ENCODE data around the gene SNX13. TPM values are rescaled to one million over a fixed set of nuclear protein-coding genes. Genes with fewer than 3 reads are reported as not detected.

The SNX13 gene
- total RNA-seq, 1 donor: 59.7 TPM

DNA sequence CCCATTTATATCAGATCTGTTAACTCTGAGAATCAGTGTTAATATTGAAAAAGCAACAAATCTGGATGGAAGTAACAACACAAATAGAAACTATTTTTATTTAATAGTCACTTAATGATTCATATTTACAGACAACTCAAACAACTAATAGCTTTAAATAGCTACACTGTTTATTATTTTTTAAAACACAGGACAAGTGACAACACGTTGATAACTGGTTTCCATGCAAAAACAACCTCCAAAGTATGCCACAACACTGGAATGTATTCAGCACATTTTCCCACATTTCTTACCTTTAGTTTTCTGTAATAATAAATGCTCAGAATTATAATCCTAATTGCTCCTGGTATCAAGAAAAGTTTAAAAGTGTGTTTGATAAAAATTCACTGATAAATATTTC, 4.0 kb downstream of the SNX13 start:
- no peak overlapping the region for H3K27ac ChIP-seq (ENCODE audit: low read depth, low read length)
- H3K27me3 ChIP-seq (ENCODE audit: insufficient read depth, low read length): no peaks in the 10 kb centered on the region
- no peak for DNase-seq (ENCODE audit: insufficient read length, low spot score, missing footprints)
- no peak overlapping the region for H2AFZ ChIP-seq (ENCODE audit: low read length)
- H3K9me3 ChIP-seq (ENCODE audit: low read depth, low read length): no peaks in the 10 kb centered on the region
- H3K79me2 ChIP-seq (ENCODE audit: insufficient read depth, low read length): peaks cover 94% of the 10 kb centered on the region
- H3K4me3 ChIP-seq (ENCODE audit: insufficient read depth, low read length): no peak overlapping the region
- TF ChIP-seq, protein P1, sequence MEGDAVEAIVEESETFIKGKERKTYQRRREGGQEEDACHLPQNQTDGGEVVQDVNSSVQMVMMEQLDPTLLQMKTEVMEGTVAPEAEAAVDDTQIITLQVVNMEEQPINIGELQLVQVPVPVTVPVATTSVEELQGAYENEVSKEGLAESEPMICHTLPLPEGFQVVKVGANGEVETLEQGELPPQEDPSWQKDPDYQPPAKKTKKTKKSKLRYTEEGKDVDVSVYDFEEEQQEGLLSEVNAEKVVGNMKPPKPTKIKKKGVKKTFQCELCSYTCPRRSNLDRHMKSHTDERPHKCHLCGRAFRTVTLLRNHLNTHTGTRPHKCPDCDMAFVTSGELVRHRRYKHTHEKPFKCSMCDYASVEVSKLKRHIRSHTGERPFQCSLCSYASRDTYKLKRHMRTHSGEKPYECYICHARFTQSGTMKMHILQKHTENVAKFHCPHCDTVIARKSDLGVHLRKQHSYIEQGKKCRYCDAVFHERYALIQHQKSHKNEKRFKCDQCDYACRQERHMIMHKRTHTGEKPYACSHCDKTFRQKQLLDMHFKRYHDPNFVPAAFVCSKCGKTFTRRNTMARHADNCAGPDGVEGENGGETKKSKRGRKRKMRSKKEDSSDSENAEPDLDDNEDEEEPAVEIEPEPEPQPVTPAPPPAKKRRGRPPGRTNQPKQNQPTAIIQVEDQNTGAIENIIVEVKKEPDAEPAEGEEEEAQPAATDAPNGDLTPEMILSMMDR (IDR thresholded peaks at IDR 0.05; ENCODE audit: extremely low read depth, low read depth, low read length): no peak
- peaks cover 22% of the 10 kb centered on the region for H3K4me1 ChIP-seq (ENCODE audit: insufficient read depth, low read length)
- no peaks in the 10 kb centered on the region for H3K36me3 ChIP-seq (ENCODE audit: insufficient read depth, low read length)
- no peak overlapping the region for H3K4me2 ChIP-seq (ENCODE audit: insufficient read depth, low read length)
- peaks cover 39% of the 10 kb centered on the region for H4K20me1 ChIP-seq (ENCODE audit: insufficient read depth, low read length)

DNA sequence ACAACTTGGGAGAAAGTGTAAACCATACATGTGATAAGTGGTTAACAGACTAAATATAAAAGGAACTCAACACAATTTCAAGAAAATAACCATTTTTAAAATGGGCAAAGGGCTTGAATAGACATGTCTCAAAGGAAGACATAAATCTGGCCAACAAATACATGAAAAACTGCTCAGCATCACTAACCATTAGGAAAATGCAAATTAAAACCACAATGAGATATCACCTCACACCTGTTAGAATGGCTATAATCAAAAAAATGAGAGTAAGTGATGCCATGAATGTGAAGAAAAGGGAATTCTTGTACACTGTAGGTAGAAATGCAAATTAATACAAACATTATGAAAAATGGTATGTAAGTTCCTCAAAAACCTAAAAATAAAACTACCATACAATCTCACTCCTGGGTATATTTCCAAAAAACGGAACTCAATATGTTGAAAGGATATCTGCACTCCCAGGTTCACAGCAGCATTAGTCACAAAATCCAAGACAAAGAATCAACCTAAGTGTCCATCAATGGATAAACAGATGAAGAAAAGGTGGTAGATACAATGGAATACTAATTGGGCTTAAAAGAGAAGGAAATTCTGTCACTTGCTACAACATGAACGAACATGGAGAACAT, 5.6 kb downstream of the SNX13 start:
- Histone ChIP-seq H3K4me3 (ENCODE audit: insufficient read depth, low read length) (no peak overlapping the region), H2AFZ (ENCODE audit: low read length) (no peak overlapping the region), H3K4me2 (ENCODE audit: insufficient read depth, low read length) (no peak overlapping the region), H3K27ac (ENCODE audit: low read depth, low read length) (no peak overlapping the region), H3K27me3 (ENCODE audit: insufficient read depth, low read length) (no peaks in the 10 kb centered on the region), H3K4me1 (ENCODE audit: insufficient read depth, low read length) (peaks cover 17% of the 10 kb centered on the region), H3K79me2 (ENCODE audit: insufficient read depth, low read length) (peaks cover 97% of the 10 kb centered on the region), H3K36me3 (ENCODE audit: insufficient read depth, low read length) (no peaks in the 10 kb centered on the region), H3K9me3 (ENCODE audit: low read depth, low read length) (no peaks in the 10 kb centered on the region), H4K20me1 (ENCODE audit: insufficient read depth, low read length) (peaks cover 48% of the 10 kb centered on the region)
- TF ChIP-seq, protein P1 (IDR thresholded peaks at IDR 0.05; ENCODE audit: extremely low read depth, low read depth, low read length): no peak
- DNase-seq (ENCODE audit: insufficient read length, low spot score, missing footprints): no peak

DNA sequence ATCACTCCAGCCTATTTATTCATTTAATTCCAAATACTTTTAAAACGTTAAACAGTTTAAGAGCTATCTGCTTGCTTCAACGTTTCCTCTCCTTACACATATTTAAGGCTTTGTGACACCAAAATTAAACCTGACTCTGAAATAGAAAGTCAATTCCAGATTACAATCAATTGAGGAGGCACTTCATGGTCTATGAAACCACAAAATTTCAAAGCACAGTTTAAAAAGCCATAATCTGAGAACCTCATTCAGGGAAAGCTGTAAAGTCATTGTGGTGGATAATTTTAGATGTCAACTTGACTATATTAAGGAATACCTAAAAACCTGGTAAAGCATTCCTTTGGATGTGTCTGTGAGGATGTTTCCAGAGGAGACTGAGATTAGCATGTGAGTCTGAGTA, 6.2 kb downstream of the SNX13 start:
- Histone ChIP-seq H3K27ac (ENCODE audit: low read depth, low read length) (no peak overlapping the region), H3K9me3 (ENCODE audit: low read depth, low read length) (no peaks in the 10 kb centered on the region), H3K36me3 (ENCODE audit: insufficient read depth, low read length) (no peaks in the 10 kb centered on the region), H3K4me2 (ENCODE audit: insufficient read depth, low read length) (no peak overlapping the region), H3K79me2 (ENCODE audit: insufficient read depth, low read length) (peaks cover 97% of the 10 kb centered on the region), H3K4me3 (ENCODE audit: insufficient read depth, low read length) (no peak overlapping the region), H3K27me3 (ENCODE audit: insufficient read depth, low read length) (no peaks in the 10 kb centered on the region), H4K20me1 (ENCODE audit: insufficient read depth, low read length) (peaks cover 53% of the 10 kb centered on the region), H2AFZ (ENCODE audit: low read length) (no peak overlapping the region), H3K4me1 (ENCODE audit: insufficient read depth, low read length) (peaks cover 17% of the 10 kb centered on the region)
- no peak for DNase-seq (ENCODE audit: insufficient read length, low spot score, missing footprints)
- TF ChIP-seq, protein P1 (IDR thresholded peaks at IDR 0.05; ENCODE audit: extremely low read depth, low read depth, low read length): no peak

DNA sequence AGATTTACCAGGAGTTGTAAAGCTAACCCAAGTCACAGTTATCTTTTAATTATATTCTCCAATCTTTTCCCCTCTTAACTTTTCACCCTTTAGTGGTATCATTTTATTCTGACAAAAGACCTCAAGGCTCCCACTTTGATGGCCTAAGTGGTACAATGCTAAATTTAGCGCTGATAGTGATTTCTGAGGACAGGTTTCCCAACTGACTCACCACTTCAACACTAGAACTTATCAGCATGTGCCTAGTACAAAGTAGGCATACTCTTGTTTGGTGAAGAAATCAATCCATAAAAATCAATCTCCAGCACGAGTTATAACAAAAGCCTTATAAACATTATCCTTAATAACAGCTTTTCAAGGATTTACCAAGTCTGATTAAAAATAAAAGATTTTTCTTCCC, 7.5 kb downstream of the SNX13 start:
- Histone ChIP-seq H3K27ac (ENCODE audit: low read depth, low read length) (no peak overlapping the region), H3K27me3 (ENCODE audit: insufficient read depth, low read length) (no peaks in the 10 kb centered on the region), H3K9me3 (ENCODE audit: low read depth, low read length) (no peaks in the 10 kb centered on the region), H3K4me3 (ENCODE audit: insufficient read depth, low read length) (no peak overlapping the region), H3K4me2 (ENCODE audit: insufficient read depth, low read length) (no peak overlapping the region), H3K36me3 (ENCODE audit: insufficient read depth, low read length) (no peaks in the 10 kb centered on the region), H2AFZ (ENCODE audit: low read length) (no peak overlapping the region), H4K20me1 (ENCODE audit: insufficient read depth, low read length) (peaks cover 51% of the 10 kb centered on the region), H3K79me2 (ENCODE audit: insufficient read depth, low read length) (peaks cover 97% of the 10 kb centered on the region), H3K4me1 (ENCODE audit: insufficient read depth, low read length) (peaks cover 4% of the 10 kb centered on the region)
- no peak for DNase-seq (ENCODE audit: insufficient read length, low spot score, missing footprints)
- TF ChIP-seq, protein P1 (IDR thresholded peaks at IDR 0.05; ENCODE audit: extremely low read depth, low read depth, low read length): no peak

Data from osteoblast (primary cell).